Keratinocyte (primary cell): ENCODE results near the gene PIP4K2A.

ENCODE experiments used
- EZH2 ChIP-seq: IDR thresholded peaks from one replicate; pipeline ENCODE4 v1.6.1; 2012; ENCODE audit warnings: inconsistent platforms, mild to moderate bottlenecking, low read length, moderate library complexity
- TF ChIP-seq, protein P1 (sequence below), 3 experiments: IDR thresholded peaks in 1 of 3; conservative IDR thresholded peaks in 1 of 3; optimal IDR thresholded peaks in 1 of 3; 2 replicates in 2 of 3; 3 replicates in 1 of 3; pipeline versions ENCODE3 to v1.5.1; 2011; ENCODE audit warnings: low read length in 3 of 3, mild to moderate bottlenecking in 3 of 3, moderate library complexity in 2 of 3, control low read depth in 1 of 3, inconsistent platforms in 1 of 3; ENCODE audit not compliant: insufficient read depth in 2 of 3; ENCODE audit errors: extremely low read depth in 1 of 3

DNA sequence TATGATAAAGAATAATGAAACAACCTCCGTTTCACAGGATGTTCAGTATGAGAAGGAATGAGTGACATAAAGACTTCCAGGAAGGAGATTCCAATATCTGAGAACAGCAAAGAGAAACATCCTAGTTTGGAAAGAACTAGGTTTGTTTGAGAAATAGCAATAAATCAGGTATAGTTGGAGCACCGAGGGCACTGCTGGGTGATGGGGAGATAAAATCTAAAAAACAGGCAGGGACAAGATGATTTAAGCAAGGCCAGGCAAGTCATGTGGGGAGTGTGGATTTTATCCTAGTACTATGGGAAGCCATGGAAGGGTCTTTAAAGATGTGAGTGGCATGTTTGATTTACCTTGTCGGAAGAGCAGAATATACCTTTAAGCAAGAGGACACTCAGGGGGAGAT, 199.4 kb downstream of the PIP4K2A start:
- TF ChIP-seq EZH2: no peak
- TF ChIP-seq, protein P1, sequence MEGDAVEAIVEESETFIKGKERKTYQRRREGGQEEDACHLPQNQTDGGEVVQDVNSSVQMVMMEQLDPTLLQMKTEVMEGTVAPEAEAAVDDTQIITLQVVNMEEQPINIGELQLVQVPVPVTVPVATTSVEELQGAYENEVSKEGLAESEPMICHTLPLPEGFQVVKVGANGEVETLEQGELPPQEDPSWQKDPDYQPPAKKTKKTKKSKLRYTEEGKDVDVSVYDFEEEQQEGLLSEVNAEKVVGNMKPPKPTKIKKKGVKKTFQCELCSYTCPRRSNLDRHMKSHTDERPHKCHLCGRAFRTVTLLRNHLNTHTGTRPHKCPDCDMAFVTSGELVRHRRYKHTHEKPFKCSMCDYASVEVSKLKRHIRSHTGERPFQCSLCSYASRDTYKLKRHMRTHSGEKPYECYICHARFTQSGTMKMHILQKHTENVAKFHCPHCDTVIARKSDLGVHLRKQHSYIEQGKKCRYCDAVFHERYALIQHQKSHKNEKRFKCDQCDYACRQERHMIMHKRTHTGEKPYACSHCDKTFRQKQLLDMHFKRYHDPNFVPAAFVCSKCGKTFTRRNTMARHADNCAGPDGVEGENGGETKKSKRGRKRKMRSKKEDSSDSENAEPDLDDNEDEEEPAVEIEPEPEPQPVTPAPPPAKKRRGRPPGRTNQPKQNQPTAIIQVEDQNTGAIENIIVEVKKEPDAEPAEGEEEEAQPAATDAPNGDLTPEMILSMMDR (optimal IDR thresholded peaks at IDR 0.05 in 1 of 3, IDR thresholded peaks at IDR 0.05 in 1 of 3, conservative IDR thresholded peaks at IDR 0.05 in 1 of 3; ENCODE audit: extremely low read depth in 1 of 3, insufficient read depth in 2 of 3, low read length in 3 of 3): no peak
